Thymus (tissue), 11 donors: ENCODE data around the gene TMEM235. TPM values are rescaled to one million over a fixed set of nuclear protein-coding genes. Genes with fewer than 3 reads are reported as not detected.

Experiments
- DNase-seq, 9 donors: peaks; one replicate each; pipeline ENCODE4 v3.0.0-alpha.2; 2013; ENCODE audit warnings: low spot score in 9 of 9, low read depth in 6 of 9, missing footprints in 1 of 9
- H3K27ac ChIP-seq, 2 donors: one replicate each; pipeline ENCODE4 v1.5.1; 2013; ENCODE audit warnings: control low read depth in 1 of 2, low read depth in 1 of 2, low read length in 1 of 2, mild to moderate bottlenecking in 1 of 2, moderate library complexity in 1 of 2
- H3K27me3 ChIP-seq, 2 donors: one replicate each; pipeline ENCODE4 v1.5.1; 2013; ENCODE audit warnings: low read length in 1 of 2; ENCODE audit not compliant: control insufficient read depth in 2 of 2, insufficient read depth in 1 of 2
- H3K36me3 ChIP-seq, 2 donors: one replicate each; pipeline ENCODE4 v1.5.1; 2013; ENCODE audit warnings: low read length in 1 of 2, mild to moderate bottlenecking in 1 of 2, moderate library complexity in 1 of 2; ENCODE audit not compliant: control insufficient read depth in 2 of 2, insufficient read depth in 2 of 2
- H3K4me1 ChIP-seq, 2 donors: one replicate each; pipeline ENCODE4 v1.5.1; 2013; ENCODE audit warnings: low read length in 2 of 2; ENCODE audit not compliant: control insufficient read depth in 2 of 2, insufficient read depth in 2 of 2
- H3K4me3 ChIP-seq, 2 donors: one replicate each; pipeline ENCODE4 v1.5.1; 2013; ENCODE audit warnings: low read length in 2 of 2, control low read depth in 1 of 2, mild to moderate bottlenecking in 1 of 2
- H3K9me3 ChIP-seq, 2 donors: one replicate each; pipeline ENCODE4 v1.5.1; 2013; ENCODE audit warnings: low read length in 1 of 2, mild to moderate bottlenecking in 1 of 2; ENCODE audit not compliant: control insufficient read depth in 2 of 2, insufficient read depth in 1 of 2
- WGBS: extraction: QIAGEN DNeasy Blood & Tissue Kit; methylation state at CpG from one replicate; pipeline ENCODE4 v1.1.7; 2013; 5-methylcytosine and 5-hydroxymethylcytosine counted together
- polyA plus RNA-seq: library from polyadenylated mRNA; stranded (reverse); fragments of 200-250 nt; gene quantifications from one replicate; pipeline ENCODE4 v1.2.3, GENCODE V29; 2013
- total RNA-seq: library from RNA; stranded (reverse); fragments of 120-200 nt; gene quantifications from one replicate; pipeline ENCODE4 v1.2.4, GENCODE V29; 2013
- donor health status: healthy.

Gene TMEM235
- total and polyA plus RNA-seq, 2 donors = 0.50 to 1.8 TPM

DNA sequence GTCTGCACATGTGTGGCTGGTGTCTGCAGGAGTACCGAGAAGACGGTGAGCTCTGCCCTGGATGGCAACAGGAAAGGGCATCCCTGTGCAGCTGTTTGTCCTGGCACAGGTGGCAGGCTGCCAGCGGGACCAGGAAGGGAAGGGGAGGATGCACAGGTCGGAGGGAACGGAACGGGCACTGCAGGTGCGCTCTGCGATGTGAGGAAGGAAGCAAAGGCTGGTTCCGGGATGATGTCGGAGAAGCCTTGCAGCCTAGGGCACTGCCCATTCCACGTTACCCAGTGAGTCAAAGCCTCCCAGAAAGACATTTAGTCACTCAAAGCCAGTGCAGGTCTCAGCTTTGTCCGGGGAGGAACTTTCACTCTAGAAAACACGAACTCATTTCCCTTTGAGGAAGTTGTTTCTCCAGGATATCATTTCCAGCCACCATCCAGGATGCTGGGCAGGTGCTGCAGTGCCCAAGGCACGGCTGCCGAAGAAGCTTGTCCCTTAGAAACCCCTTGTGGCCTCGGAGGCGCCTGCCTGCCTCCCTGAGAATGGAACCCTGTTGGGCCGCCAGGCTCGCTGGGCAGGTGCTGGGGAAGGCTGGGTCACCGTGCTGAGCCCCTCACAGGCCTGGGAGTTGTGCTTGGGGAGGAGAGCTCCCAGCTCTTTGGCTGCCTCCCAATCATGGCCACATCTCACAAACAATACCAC lies 4.5 kb upstream of the TMEM235 start:
- Histone ChIP-seq H3K4me3 (no peak overlapping the region), H3K9me3 (peaks cover 0 to 16% of the 10 kb centered on the region in 2 donors), H3K36me3 (peaks cover 15 to 34% of the 10 kb centered on the region in 2 donors), H3K27me3 (peaks cover 13 to 25% of the 10 kb centered on the region in 2 donors), H3K4me1 (peaks cover 20 to 49% of the 10 kb centered on the region in 2 donors), H3K27ac (no peak overlapping the region)
- no peak for DNase-seq
- WGBS = 24% methylated on average over 20 of the region's 20 CpGs

DNA sequence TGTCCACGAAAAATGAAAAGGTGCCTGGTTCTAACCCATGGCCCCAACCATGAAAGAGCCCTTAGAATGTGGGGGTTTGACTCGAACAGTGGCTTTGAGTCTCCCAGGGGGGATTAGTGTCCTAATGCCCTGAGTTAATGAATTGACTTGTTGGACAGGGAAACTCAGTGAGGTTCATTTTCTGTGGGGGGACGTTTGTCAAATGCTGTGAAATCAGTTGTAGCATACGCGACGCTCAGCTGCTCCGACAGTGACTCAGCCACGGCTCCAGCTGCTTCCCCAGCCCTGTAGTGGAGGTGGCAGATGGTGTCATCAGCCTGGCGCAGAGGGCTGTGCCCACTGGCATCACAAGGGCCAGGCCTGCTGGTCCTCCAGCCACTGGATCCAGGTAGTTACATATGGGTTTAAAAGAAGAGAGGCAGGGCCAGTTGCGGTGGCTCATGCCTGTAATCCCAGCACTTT lies 3.9 kb upstream of the TMEM235 start:
- DNase-seq = no peak
- no peak overlapping the region for H3K27ac ChIP-seq

DNA sequence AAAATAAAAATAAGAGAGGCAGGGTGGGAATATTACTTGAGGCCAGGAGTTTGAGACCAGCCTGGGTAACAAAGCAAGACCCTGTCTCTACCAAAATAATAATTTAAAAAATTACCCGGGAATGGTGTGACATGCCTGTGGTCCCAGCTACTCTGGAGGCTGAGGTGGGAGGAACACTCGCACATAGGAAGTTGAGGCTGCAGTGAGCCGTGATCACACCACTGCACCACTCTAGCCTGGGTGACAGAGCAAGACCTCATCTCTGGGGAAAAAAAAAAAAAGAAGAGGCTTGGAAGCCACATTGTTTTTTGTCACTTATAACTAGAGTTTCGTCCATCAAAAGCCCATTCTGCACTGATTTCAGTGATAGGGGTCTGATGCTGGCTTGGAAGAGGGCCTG lies 3.3 kb upstream of the TMEM235 start:
- H3K4me3 ChIP-seq = no peak overlapping the region
- no peak for DNase-seq
- H3K27ac ChIP-seq = no peak overlapping the region
- H3K36me3 ChIP-seq = peaks cover 15 to 22% of the 10 kb centered on the region in 2 donors
- 92% methylated on average over 4 of the region's 4 CpGs for WGBS
- peaks cover 21 to 37% of the 10 kb centered on the region in 2 donors for H3K27me3 ChIP-seq
- peaks cover 2 to 24% of the 10 kb centered on the region in 2 donors for H3K9me3 ChIP-seq
- H3K4me1 ChIP-seq = peaks cover 23 to 62% of the 10 kb centered on the region in 2 donors

More for the DNA sequence above, 3.9 kb upstream of the TMEM235 start:
- no peak overlapping the region for H3K4me3 ChIP-seq
- peaks cover 20 to 55% of the 10 kb centered on the region in 2 donors for H3K4me1 ChIP-seq
- H3K36me3 ChIP-seq = peaks cover 15 to 29% of the 10 kb centered on the region in 2 donors
- H3K27me3 ChIP-seq = peaks cover 19 to 30% of the 10 kb centered on the region in 2 donors
- 46% methylated on average over 10 of the region's 10 CpGs for WGBS
- H3K9me3 ChIP-seq = peaks cover 2 to 21% of the 10 kb centered on the region in 2 donors

DNA sequence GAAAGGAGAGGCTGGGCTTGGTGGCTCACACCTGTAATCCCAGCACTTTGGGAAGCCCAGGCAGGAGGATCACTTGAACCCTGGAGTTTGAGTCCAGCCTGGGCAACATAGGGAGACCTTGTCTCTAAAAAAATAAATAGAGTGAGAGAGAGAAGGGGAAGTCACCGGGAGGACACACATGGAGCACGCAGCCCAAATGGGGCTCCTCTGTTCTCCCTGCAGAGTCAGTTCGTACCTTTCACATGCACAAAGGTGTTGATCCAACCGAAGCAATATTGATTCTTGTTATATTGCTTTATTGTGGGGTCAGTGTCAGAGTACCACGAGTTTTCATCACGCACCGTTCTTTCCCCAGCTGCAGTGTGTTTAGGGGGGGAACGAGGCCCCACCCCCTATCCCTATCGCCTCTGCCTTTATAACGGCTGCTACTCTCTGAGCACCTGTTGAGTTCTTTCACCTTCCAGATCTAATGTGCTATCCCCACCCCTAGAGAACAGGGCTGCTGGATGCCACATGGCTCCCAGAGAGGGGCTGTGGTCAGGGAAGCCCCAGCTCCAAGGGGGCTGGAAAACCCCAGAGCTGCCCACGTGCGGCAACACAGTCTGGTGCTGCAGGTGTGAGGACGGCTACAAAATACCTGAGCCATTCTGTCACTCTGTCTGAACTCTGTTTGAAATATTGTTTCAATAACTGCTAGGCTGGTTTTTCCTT lies 1.0 kb upstream of the TMEM235 start:
- WGBS = 44% methylated on average over 13 of the region's 13 CpGs
- Histone ChIP-seq H3K4me3 (no peak overlapping the region), H3K36me3 (peaks cover under 1% of the 10 kb centered on the region in 2 donors), H3K27me3 (peaks cover 24 to 40% of the 10 kb centered on the region in 2 donors), H3K9me3 (peaks cover 2 to 24% of the 10 kb centered on the region in 2 donors), H3K27ac (no peak overlapping the region), H3K4me1 (peaks cover 23 to 57% of the 10 kb centered on the region in 2 donors)
- DNase-seq = peak in 1 of 9 donors; percentile 53

DNA sequence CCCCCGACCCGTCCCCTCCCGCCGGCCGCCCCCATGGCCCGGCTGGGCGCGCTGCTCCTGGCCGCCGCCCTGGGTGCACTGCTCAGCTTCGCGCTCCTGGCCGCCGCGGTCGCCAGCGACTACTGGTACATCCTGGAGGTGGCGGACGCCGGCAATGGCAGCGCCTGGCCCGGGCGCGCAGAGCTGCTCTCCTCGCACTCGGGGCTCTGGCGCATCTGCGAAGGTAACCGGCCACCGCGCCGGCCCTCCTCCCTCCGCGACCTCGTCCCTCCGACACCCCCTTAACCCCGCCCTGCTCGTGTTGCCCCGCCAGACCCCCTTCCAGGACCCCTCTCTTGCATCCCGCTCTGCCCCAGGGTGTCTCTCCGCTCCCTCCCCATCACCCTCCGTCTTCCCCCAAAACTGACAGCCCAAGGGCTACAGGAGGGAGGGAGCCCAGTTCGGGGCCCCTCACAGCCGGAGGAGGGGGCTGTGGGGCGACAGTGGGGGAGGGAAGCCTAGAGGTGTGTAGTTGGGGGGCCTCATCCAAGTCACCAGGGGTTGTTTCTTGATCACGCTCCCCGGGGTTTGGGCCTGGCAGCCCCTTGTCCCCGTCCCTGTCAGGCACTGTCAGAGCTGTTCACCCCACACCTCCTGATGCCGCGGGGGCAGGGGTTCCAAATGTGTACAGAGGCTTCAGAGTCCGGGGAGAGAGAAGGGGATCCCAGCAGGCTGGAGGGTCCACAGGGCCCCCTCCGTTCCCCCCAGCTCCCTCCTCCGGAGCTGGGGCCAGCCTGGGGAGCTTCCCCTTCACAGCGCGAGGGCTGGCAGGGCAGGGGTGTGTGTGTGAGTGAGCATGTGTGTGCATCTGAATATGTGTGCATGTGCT lies 794 bp downstream of the TMEM235 start:
- Histone ChIP-seq H3K36me3 (no peaks in the 10 kb centered on the region), H3K9me3 (peaks cover 2 to 16% of the 10 kb centered on the region in 2 donors), H3K4me3 (peak overlapping the region in 1 of 2 donors; percentile 34), H3K27me3 (peaks cover 24 to 36% of the 10 kb centered on the region in 2 donors), H3K4me1 (peaks cover 19 to 52% of the 10 kb centered on the region in 2 donors), H3K27ac (no peak overlapping the region)
- no peak for DNase-seq
- WGBS = 12% methylated on average over 55 of the region's 55 CpGs

DNA sequence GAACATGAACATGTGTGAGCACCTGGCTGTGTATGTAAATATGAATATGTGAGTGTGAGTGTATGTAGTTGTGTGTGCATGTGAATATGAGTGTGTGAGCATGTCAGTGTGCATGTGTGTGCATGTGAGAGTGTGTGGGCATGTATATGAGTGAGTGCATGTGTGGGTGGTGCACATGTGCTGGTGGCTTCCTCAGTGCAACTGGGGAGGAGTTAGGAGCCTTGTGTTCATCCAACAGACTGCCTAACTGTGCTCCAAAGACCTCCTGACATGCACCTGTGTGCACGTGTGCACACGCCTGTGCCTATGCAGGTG lies 1.4 kb downstream of the TMEM235 start:
- Histone ChIP-seq H3K9me3 (peaks cover 2 to 16% of the 10 kb centered on the region in 2 donors), H3K27ac (no peak overlapping the region), H3K36me3 (no peaks in the 10 kb centered on the region), H3K4me3 (no peak overlapping the region), H3K27me3 (peaks cover 24 to 36% of the 10 kb centered on the region in 2 donors), H3K4me1 (peaks cover 21 to 54% of the 10 kb centered on the region in 2 donors)
- DNase-seq = no peak
- 97% methylated on average over 2 of the region's 2 CpGs for WGBS

DNA sequence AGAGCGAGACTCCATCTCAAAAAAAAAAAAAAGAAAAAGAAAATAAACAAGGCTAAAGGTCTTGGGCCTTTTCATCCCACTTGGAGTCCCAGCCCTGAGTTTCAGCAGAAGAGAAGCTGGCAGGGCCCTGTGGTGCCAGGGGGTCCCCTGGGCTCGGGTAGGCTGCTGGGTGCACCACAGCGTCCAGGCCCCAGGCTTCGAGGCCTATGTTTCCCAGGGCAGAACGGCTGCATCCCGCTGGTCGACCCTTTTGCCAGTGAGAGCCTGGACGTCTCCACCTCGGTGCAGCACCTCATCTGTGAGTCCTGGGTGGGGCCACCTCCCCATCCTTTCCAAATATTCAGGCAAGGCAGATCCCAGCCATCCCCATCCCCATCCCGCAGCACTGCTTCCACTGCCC lies 2.2 kb downstream of the TMEM235 start:
- WGBS = 99% methylated on average over 10 of the region's 10 CpGs
- peaks cover 22 to 63% of the 10 kb centered on the region in 2 donors for H3K4me1 ChIP-seq
- no peak for DNase-seq
- H3K4me3 ChIP-seq = no peak overlapping the region
- peaks cover 2 to 16% of the 10 kb centered on the region in 2 donors for H3K9me3 ChIP-seq
- no peaks in the 10 kb centered on the region for H3K36me3 ChIP-seq
- H3K27me3 ChIP-seq = peaks cover 24 to 36% of the 10 kb centered on the region in 2 donors
- no peak overlapping the region for H3K27ac ChIP-seq

DNA sequence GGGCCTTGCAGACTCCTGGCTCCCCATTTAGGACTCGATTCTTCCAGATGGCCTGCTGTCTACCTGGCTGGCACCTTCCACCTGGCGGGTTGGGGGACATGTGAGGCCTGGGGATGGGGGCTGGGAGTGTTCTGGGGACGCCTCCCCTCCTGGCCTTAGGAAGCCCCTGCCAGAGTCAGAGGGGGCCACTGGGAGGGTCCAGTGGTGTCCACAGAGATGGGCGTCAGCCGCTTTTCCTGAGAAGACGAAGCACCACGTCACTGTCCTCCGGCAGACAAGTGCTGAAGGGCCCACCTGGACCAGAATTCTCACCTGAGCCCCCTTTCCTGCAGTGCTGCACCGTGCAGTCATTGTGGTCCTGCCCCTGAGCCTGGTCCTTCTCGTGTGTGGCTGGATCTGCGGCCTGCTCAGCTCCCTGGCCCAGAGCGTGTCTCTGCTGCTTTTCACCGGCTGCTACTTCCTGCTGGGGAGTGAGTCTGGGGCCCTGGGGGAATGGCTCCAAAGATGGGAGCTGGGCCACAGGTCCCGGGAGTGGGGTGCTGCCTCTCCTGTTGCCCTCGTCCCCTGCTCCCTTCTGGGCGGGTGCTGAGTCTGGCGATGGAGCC lies 2.9 kb downstream of the TMEM235 start:
- WGBS = 97% methylated on average over 17 of the region's 17 CpGs
- Histone ChIP-seq H3K9me3 (peaks cover 2 to 16% of the 10 kb centered on the region in 2 donors), H3K36me3 (no peaks in the 10 kb centered on the region), H3K4me3 (no peak overlapping the region), H3K27me3 (peaks cover 24 to 36% of the 10 kb centered on the region in 2 donors), H3K27ac (no peak overlapping the region), H3K4me1 (peaks cover 22 to 69% of the 10 kb centered on the region in 2 donors)
- DNase-seq = no peak
